GM21825 (cell line): ENCODE measurements around the gene CD86.
"Not testable (repeated sequence)": the region's sequence is repeated elsewhere in the genome, so short reads cannot be mapped to it uniquely, and the experiment has no call there.

Experiments
- ATAC-seq: cut with Tn5 transposase; IDR thresholded peaks from one replicate; pipeline ENCODE4 v1.9.1; 2021; ENCODE audit warnings: mild to moderate bottlenecking, moderate library complexity; ENCODE audit not compliant: unreplicated experiment

The CD86 gene

GRCh38 chr3:122055215-122055614 is at the start of gene CD86:
Gene CD86 (plus strand): TSS chr3:122055362. CDS start chr3:122055490, 128 bp downstream.
- peak; percentile 86 for ATAC-seq

- no peak for ATAC-seq
These were observed 48.9 kb upstream of the CD86 start for GRCh38 chr3:122006267-122006666.

DNA sequence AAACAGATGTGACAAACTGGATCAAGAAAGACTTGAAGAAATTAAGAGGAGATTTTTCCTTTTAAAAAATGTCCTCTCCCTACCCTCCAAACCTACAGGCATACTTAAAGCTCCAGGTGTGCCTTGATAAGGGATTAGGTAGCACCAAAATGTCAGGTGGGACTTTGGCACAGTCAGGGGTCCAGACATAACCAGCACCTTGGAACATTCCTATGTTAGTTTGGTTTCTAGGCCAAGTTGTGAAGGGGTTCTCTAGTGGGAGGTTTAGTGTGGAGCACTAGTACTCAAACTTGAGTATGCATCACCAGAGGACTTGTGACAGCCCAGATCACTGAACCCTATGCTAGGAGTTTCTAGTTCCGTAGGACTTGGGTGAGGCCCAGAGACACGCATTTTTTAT is 47.0 kb upstream of the CD86 start:
- ATAC-seq, result no peak

DNA sequence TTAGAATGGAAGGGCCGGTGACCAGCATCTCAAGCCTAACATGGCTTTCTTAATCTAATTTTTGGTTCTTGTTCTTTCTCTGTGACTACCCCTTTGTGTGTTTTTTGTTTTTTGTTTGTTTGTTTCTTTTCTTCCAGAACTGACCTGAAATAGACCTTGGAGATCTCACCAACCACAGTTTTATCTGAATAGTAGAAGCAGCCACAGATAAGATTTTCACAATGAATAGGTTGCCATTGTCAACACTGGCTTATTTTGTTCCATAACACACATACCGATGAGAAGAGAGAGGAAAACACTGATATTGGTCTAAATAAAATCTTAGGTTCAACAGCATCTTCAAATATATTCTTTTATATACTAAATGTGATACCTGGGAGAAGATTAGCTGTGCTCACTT is 44.7 kb upstream of the CD86 start:
- no peak for ATAC-seq

DNA sequence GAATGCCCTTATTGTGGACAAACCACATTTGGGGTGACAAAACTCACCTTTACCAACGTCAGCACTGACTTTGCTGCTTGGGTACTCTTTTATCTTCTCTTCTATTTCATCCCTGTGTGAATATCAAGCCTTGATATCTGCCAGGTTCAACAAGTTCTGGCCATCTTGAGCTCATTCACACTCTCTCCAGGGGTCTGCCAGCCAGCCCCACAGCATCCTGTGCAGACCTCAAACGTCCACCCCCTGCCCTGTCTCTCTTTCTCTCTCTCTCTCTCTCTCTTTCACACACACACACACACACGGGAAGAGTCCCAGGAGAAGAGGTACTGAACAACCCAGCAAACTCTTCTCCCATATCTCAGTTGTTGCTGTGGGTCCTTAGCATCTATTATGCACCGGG is 43.8 kb upstream of the CD86 start:
- no peak for ATAC-seq

DNA sequence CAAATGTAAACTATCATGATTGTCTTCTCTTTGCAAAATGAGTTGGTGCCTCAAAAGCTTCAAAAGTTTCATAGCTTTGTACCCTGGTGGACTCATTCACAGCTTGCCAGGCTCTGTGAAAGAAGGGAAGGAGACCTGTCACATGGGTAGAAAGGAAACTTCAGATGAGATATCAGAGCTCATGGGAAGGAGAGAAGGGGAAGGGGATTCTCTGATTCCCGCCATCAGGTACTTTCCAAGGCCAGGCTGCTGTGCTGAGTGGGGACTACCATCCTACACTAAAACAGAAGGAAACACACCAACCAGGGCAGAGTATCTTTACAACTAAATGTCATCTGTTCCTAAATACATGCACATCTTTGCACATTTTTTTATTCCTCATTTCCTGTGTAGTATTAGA is 42.3 kb upstream of the CD86 start:
- ATAC-seq, result no peak

GRCh38 chr3:122013448-122013925 is 41.7 kb upstream of the CD86 start:
- ATAC-seq, result no peak

DNA sequence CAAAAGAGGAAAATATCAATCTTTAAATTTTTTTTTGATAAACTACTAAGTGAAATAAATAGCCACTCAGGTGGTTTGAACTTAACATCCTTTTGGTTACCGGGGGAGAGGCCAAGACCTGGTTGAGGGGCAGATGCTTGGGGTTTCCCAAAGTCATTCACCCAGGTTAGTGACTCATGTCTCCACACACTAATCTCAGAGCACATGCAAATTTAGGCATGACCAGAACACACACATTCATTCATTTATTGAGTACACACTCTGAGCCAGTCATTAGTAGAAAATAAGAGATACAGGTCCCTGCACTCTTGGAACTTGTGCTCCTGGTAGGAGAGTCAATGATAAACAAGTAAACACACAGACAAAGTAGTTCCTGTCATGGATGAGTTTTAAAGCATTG is 40.4 kb upstream of the CD86 start:
- ATAC-seq, result peak; percentile 78

DNA sequence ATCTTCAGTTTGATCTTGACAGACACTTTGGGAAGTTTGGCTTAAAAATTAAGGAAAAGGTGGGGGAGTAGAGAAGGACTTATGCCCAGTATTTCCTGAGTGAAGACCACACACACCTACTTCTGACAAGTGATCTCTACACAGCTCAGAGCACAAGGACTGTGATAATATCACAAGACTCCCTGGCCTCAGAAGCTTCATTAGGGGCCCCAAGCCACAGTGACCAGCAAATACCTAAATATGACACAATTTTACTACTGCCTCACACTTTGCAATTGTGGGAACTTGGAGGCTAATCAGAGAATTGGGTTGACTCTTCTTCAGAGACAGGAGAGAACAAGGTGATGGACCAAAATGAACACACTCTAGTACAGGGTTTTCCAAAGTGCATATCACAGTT is 35.7 kb upstream of the CD86 start:
- no peak for ATAC-seq

DNA sequence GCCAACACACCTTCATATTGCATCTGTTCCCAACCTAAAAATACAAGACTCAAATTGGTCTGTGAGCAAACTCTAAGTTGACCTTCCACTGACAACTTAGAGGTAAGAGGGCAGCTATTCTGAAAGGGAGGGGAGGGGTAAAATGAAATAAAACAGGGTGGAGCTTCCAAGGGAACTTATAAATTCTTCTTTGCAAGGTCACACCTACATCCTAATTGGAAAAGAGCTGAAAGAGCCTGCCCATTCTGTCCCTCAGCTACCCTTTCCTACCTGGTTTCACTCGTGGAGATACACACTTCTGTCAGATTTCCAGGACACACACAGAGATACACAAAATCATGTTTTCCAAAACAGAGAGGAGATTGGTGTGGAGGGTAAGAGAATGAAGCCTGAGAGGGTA is 34.1 kb upstream of the CD86 start:
- ATAC-seq, result no peak

- peak; percentile 47 for ATAC-seq
These were observed 33.3 kb upstream of the CD86 start, which contains the start of gene ILDR1 for GRCh38 chr3:122021811-122022401. Gene ILDR1 (minus strand): TSS chr3:122022247. CDS start chr3:122022077, 170 bp downstream.

- no peak for ATAC-seq
These were observed 31.7 kb upstream of the CD86 start for GRCh38 chr3:122023335-122023910.

DNA sequence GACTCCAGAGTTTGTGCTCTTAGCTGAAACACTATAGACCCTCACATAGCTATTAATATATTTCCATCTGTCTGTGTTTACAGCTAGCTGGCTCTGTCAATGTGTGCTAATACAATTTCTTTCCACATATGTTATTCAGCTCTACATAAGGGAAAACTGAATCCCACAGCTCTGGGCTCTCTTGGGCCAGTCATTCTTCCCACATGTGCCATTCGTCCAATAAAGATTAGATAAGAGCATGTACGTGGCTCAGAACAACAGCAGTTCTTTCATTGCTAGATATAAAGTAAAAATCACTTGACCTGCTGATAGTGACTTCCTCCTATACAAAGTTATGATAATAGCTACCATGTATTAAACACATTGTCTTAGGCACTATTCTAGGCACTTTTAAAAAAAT is 30.4 kb upstream of the CD86 start:
- ATAC-seq, result no peak

DNA sequence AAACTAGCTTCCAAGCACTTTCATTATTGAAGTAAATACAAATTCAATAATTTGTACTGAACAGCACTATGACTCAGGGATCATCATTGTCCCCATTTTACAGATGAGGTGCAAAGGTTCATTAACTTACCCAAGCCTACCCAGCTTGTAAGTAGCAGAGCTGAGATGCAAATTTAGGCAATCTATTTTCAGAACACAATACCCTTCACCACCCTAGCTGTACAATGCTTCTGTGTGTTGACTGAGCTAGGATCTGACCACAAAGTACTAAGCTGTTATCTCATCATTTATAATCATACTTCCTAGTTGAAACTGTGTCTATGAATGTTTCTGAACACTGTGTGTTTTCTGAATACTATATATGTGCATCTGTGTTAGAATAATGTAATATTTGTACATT is 29.9 kb upstream of the CD86 start:
- peak; percentile 68 for ATAC-seq

DNA sequence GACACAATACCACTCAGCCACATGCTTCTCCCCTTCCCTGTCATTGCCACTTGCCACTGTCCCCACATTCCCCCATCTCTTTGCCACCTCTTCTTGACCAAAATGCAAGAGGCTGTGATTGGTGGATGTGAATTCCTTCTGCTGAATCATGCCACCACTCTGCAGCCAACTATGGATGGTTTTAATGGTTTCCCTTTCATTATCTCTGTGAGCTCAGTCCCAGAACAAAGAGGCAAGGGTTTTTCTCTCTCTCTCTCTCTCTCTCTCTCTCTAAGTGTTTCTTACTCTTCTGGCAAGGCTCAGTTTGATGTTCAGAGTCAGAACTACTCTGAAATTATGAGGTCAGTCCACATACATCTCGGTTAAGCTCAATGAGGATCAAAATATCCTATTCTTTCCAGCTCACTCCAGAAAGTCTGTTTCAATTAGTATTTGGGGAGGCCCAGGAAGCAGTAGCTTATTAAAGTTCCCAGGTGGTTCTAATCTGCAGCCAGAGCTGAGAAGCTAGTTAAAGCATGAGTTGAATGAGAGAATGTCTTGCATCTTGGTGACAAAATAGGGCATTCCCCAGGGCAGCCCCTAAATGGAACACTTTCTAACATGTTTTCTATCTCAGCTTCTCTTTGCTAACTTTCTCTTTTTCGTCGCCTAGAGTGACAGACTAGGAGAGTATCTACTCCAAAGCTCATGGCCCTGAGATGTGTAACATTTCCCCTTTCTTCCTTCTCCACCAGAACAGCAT is 24.6 kb upstream of the CD86 start:
- peak; percentile 59 for ATAC-seq

- ATAC-seq, result peak; percentile 34
These were observed 24.1 kb upstream of the CD86 start for GRCh38 chr3:122031123-122031468.

DNA sequence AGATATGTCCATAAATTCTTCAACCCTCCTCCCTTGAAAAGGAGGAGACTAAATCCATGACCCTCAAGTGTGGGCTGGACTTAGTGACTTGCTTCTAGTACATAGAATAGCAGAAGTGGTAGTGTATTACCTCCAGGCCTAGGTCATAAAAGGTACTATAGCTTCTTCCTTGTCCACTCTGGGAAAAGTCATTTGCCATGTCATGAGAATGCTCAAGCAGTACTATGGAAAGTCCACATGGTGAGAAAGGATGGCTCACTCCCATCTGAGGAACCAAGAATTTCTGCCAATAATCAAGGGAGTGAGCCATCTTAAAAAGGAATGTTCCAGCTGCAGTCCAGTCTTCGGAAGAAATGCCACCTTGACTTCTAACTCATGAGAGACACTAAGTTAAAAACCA is 22.6 kb upstream of the CD86 start:
- ATAC-seq, result no peak

- ATAC-seq, result no peak
These were observed 22.1 kb upstream of the CD86 start for GRCh38 chr3:122033023-122033422.

DNA sequence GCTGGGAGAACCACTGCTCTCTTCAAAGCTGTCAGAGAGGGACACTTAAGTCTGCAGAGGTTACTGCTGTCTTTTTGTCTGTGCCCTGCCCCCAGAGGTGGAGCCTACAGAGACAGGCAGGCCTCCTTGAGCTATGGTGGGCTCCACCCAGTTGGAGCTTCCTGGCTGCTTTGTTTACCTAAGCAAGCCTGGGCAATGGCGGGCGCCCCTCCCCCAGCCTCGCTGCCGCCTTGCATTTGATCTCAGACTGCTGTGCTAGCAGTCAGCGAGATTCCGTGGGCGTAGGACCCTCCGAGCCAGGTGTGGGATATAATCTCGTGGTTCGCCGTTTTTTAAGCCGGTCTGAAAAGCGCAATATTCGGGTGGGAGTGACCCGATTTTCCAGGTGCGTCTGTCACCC is 7.9 kb upstream of the CD86 start:
- ATAC-seq, result not testable (repeated sequence)

- ATAC-seq, result not testable (repeated sequence)
These were observed 7.4 kb upstream of the CD86 start for GRCh38 chr3:122047773-122048172.

- ATAC-seq, result peak; percentile 40
These were observed 2.2 kb upstream of the CD86 start for GRCh38 chr3:122052968-122053367.

DNA sequence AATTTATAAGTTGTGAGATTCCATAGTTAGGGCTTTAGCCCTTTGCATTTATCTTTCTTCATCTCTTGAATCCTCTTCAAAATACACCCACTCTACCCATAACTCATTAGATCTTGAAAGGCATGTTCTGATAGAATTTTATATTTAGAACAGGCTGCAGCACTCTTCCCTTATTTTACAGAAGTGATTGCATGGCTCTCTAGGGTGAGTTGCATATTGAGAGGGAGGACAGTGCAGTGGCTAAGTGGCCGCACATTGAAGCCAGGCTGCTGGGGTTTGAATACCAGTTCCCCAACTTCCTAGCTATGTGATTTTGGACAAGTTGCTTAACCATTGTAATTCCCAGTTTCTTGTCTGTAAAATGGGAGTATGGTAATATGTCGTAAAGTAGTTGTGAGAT is 2.5 kb downstream of the CD86 start:
- no peak for ATAC-seq
